Stimulated activated naive B cell treated with anti-CD40 and anti-IgM and Interleukin-4, amounts not matched to agents 10 μg/mL and 1 μg/mL and 100 μg/mL, for 72 hours (primary cell): ENCODE measurements around the gene MDC1.
"Not testable (repeated sequence)": the region's sequence is repeated elsewhere in the genome, so short reads cannot be mapped to it uniquely, and the experiment has no call there.

Source experiments
- ATAC-seq, 2 donors: fragments of 150-1000 bp; cut with Tn5 transposase; replicated peaks; 2 replicates each; pipeline ENCODE4 v1.10.0; 2021; ENCODE audit warnings: moderate library complexity in 1 of 2
- DNase-seq: peaks from one replicate; pipeline ENCODE4 v3.0.0; 2021
- H3K27ac Mint-ChIP-seq: one replicate; pipeline ENCODE4 v1.8.0; 2022; ENCODE audit warnings: mild to moderate bottlenecking, mixed read lengths
- H3K27me3 Mint-ChIP-seq, 2 donors: one replicate each; pipeline ENCODE4 v1.8.0; 2022; ENCODE audit warnings: mixed read lengths in 2 of 2
- H3K36me3 Mint-ChIP-seq, 2 donors: one replicate each; pipeline ENCODE4 v1.8.0; 2022; ENCODE audit warnings: mixed read lengths in 2 of 2, mild to moderate bottlenecking in 1 of 2
- H3K4me1 Mint-ChIP-seq, 2 donors: one replicate each; pipeline ENCODE4 v1.8.0; 2022; ENCODE audit warnings: mixed read lengths in 2 of 2, mild to moderate bottlenecking in 1 of 2
- H3K4me3 Mint-ChIP-seq, 2 donors: one replicate each; pipeline ENCODE4 v1.8.0; 2022; ENCODE audit warnings: mild to moderate bottlenecking in 2 of 2, mixed read lengths in 2 of 2, moderate library complexity in 1 of 2
- H3K9me3 Mint-ChIP-seq, 2 donors: one replicate each; pipeline ENCODE4 v1.8.0; 2022; ENCODE audit warnings: mixed read lengths in 2 of 2, mild to moderate bottlenecking in 1 of 2

MDC1 gene

GRCh38 chr6:30717129-30717844 is at the start of gene MDC1:
Gene MDC1, minus strand, starts transcription at chr6:30717281. Its CDS starts 2,106 bp downstream, at chr6:30715175.
- Mint-ChIP-seq H3K27me3 (no peaks in the 10 kb centered on the region), H3K4me1 (peaks cover 24 to 48% of the 10 kb centered on the region in 2 donors), H3K9me3 (peaks cover 0 to 2% of the 10 kb centered on the region in 2 donors), H3K27ac (peak within 1 kb of the TSS; percentile 99), H3K36me3 (peaks cover 45 to 66% of the 10 kb centered on the region in 2 donors), H3K4me3 (peak within 1 kb of the TSS; percentile 86 to 98)
- DNase-seq (peak; percentile 100), ATAC-seq (peak; percentile 80 to 81)

GRCh38 chr6:30766461-30767157 is 49.5 kb upstream of the MDC1 start:
- H3K27ac Mint-ChIP-seq = peak overlapping the region; percentile 82
- peaks cover 12% of the 10 kb centered on the region in 2 donors for H3K27me3 Mint-ChIP-seq
- no peak for ATAC-seq
- peaks cover 0 to 3% of the 10 kb centered on the region in 2 donors for H3K36me3 Mint-ChIP-seq
- peaks cover 48 to 59% of the 10 kb centered on the region in 2 donors for H3K4me1 Mint-ChIP-seq
- no peaks in the 10 kb centered on the region for H3K9me3 Mint-ChIP-seq
- peak overlapping the region in 1 of 2 donors; percentile 23 for H3K4me3 Mint-ChIP-seq
- no peak for DNase-seq

- ATAC-seq, H3K27ac Mint-ChIP-seq, H3K36me3 Mint-ChIP-seq, DNase-seq, H3K9me3 Mint-ChIP-seq, H3K4me3 Mint-ChIP-seq: not testable (repeated sequence)
- Mint-ChIP-seq H3K4me1 (peaks cover 46 to 70% of the 10 kb centered on the region in 2 donors), H3K27me3 (peaks cover 12% of the 10 kb centered on the region in 2 donors)
Observed at GRCh38 chr6:30765495-30765894, 48.4 kb upstream of the MDC1 start.

GRCh38 chr6:30764490-30765043 is 47.5 kb upstream of the MDC1 start:
- peaks cover 42 to 70% of the 10 kb centered on the region in 2 donors for H3K4me1 Mint-ChIP-seq
- not testable (repeated sequence) for H3K9me3 Mint-ChIP-seq, DNase-seq, H3K36me3 Mint-ChIP-seq, H3K27ac Mint-ChIP-seq, ATAC-seq, H3K4me3 Mint-ChIP-seq
- peaks cover 12% of the 10 kb centered on the region in 2 donors for H3K27me3 Mint-ChIP-seq

GRCh38 chr6:30763618-30764489 is 46.8 kb upstream of the MDC1 start:
- Mint-ChIP-seq H3K27ac (no peak overlapping the region), H3K9me3 (no peaks in the 10 kb centered on the region), H3K36me3 (peaks cover 0 to 3% of the 10 kb centered on the region in 2 donors), H3K27me3 (peaks cover 12% of the 10 kb centered on the region in 2 donors), H3K4me1 (peaks cover 38 to 70% of the 10 kb centered on the region in 2 donors), H3K4me3 (peak overlapping the region in 1 of 2 donors; percentile 33)
- DNase-seq = no peak
- no peak for ATAC-seq

- Mint-ChIP-seq H3K36me3 (peaks cover 0 to 3% of the 10 kb centered on the region in 2 donors), H3K4me1 (peaks cover 36 to 70% of the 10 kb centered on the region in 2 donors), H3K9me3 (no peaks in the 10 kb centered on the region), H3K4me3 (no peak overlapping the region), H3K27ac (no peak overlapping the region), H3K27me3 (peaks cover 12% of the 10 kb centered on the region in 2 donors)
- no peak for ATAC-seq
- no peak for DNase-seq
Observed at GRCh38 chr6:30763155-30763617, 46.1 kb upstream of the MDC1 start.

- no peak overlapping the region for H3K27ac Mint-ChIP-seq
- H3K4me1 Mint-ChIP-seq = peaks cover 26 to 67% of the 10 kb centered on the region in 2 donors
- ATAC-seq (no peak), DNase-seq (no peak)
- H3K27me3 Mint-ChIP-seq = peaks cover 12% of the 10 kb centered on the region in 2 donors
- no peak overlapping the region for H3K4me3 Mint-ChIP-seq
- H3K36me3 Mint-ChIP-seq = peaks cover 0 to 4% of the 10 kb centered on the region in 2 donors
- H3K9me3 Mint-ChIP-seq = no peaks in the 10 kb centered on the region
Observed at GRCh38 chr6:30761791-30762429, 44.8 kb upstream of the MDC1 start.

- Mint-ChIP-seq H3K27me3 (peaks cover 12% of the 10 kb centered on the region in 2 donors), H3K4me1 (peaks cover 19 to 60% of the 10 kb centered on the region in 2 donors), H3K4me3 (no peak overlapping the region), H3K36me3 (peaks cover 0 to 4% of the 10 kb centered on the region in 2 donors), H3K27ac (no peak overlapping the region), H3K9me3 (no peaks in the 10 kb centered on the region)
- ATAC-seq (no peak), DNase-seq (no peak)
Observed at GRCh38 chr6:30760549-30760948, 43.5 kb upstream of the MDC1 start.

GRCh38 chr6:30759575-30760239 is 42.6 kb upstream of the MDC1 start:
- Mint-ChIP-seq H3K4me3 (no peak overlapping the region), H3K36me3 (peaks cover 0 to 4% of the 10 kb centered on the region in 2 donors), H3K4me1 (peaks cover 19 to 60% of the 10 kb centered on the region in 2 donors), H3K9me3 (no peaks in the 10 kb centered on the region), H3K27me3 (peaks cover 12% of the 10 kb centered on the region in 2 donors), H3K27ac (no peak overlapping the region)
- no peak for DNase-seq
- no peak for ATAC-seq

GRCh38 chr6:30757261-30757904 is 40.3 kb upstream of the MDC1 start:
- no peak overlapping the region for H3K27ac Mint-ChIP-seq

GRCh38 chr6:30756405-30757003 is 39.4 kb upstream of the MDC1 start:
- H3K36me3 Mint-ChIP-seq = not testable (repeated sequence)

More at GRCh38 chr6:30757261-30757904, 40.3 kb upstream of the MDC1 start:
- H3K4me3 Mint-ChIP-seq = no peak overlapping the region
- H3K27me3 Mint-ChIP-seq = no peaks in the 10 kb centered on the region
- DNase-seq (no peak), ATAC-seq (no peak)
- H3K9me3 Mint-ChIP-seq = no peaks in the 10 kb centered on the region
- peaks cover 0 to 1% of the 10 kb centered on the region in 2 donors for H3K36me3 Mint-ChIP-seq
- peaks cover 13 to 57% of the 10 kb centered on the region in 2 donors for H3K4me1 Mint-ChIP-seq

GRCh38 chr6:30754631-30755030 is 37.5 kb upstream of the MDC1 start:
- no peak for DNase-seq
- no peak for ATAC-seq
- no peak overlapping the region for H3K4me3 Mint-ChIP-seq

More at GRCh38 chr6:30756405-30757003, 39.4 kb upstream of the MDC1 start:
- H3K27ac Mint-ChIP-seq, H3K27me3 Mint-ChIP-seq, ATAC-seq, DNase-seq, H3K4me3 Mint-ChIP-seq, H3K9me3 Mint-ChIP-seq: not testable (repeated sequence)
- H3K4me1 Mint-ChIP-seq = peaks cover 16 to 58% of the 10 kb centered on the region in 2 donors

More at GRCh38 chr6:30754631-30755030, 37.5 kb upstream of the MDC1 start:
- Mint-ChIP-seq H3K4me1 (peaks cover 14 to 44% of the 10 kb centered on the region in 2 donors), H3K27me3 (no peaks in the 10 kb centered on the region), H3K36me3 (peaks cover 0 to 1% of the 10 kb centered on the region in 2 donors), H3K27ac (no peak overlapping the region), H3K9me3 (no peaks in the 10 kb centered on the region)
